ENCODE measurements around the gene GRHPR. TPM values are rescaled to one million over a fixed set of nuclear protein-coding genes. Genes with fewer than 3 reads are reported as not detected.

GRHPR gene
- total and polyA plus RNA-seq, 10 of the 15 experiments (the other 5 are each of a cell fraction or from before 2014, with no cell fraction given) = 52.4 to 194 (median 126) TPM

- POLR2A ChIA-PET = no interaction called here
- H4K20me1 ChIP-seq (ENCODE audit: control insufficient read depth, insufficient read depth) = 0 out of 2 replicates have a peak, but pooled peaks cover 4% of the 10 kb centered on the region
- CTCF ChIA-PET = interaction anchor here (2.6 kb wide), 2 partner anchors 11 to 14 kb away, joined by 13 to 17 read pairs; no protein-coding TSS in a partner anchor
- peak overlapping the region; percentile 7 for H3K4me2 ChIP-seq (ENCODE audit: control insufficient read depth, insufficient read depth)
- in situ Hi-C loops (cut with MboI) (no loop called here), intact Hi-C loops (cut with micrococcal nuclease; ENCODE audit: unreplicated experiment) (no loop called here)
- H3K4me3 ChIP-seq = no peak overlapping the region; the same call in 1 of the 2 replicates
- H3K36me3 ChIP-seq (ENCODE audit: control insufficient read depth in 2 of 2, insufficient read depth in 2 of 2, low read length in 1 of 2) = peaks cover 23 to 27% of the 10 kb centered on the region in 2 experiments; a peak in 3 of 4 replicates
- H3K27me3 ChIP-seq (replicated peaks in 1 of 2; ENCODE audit: control insufficient read depth in 2 of 2, insufficient read depth in 2 of 2, low read length in 1 of 2) = no peaks in the 10 kb centered on the region
- no TSS peak for BruUV-seq (replicated peaks)
- H3K9ac ChIP-seq (ENCODE audit: control insufficient read depth, insufficient read depth, low read length) = no peak overlapping the region
- no peak overlapping the region for H2AFZ ChIP-seq (ENCODE audit: control insufficient read depth, low read depth, low read length)
- DNase-seq (ENCODE audit: low read depth, low spot score) = no peak
- WGBS (ENCODE audit: insufficient coverage, insufficient replicate concordance, low lambda C conversion rate, missing lambda C conversion rate) = 94% methylated on average over 11 of the region's 11 CpGs
- ATAC-seq = no peak
- peaks cover 17% of the 10 kb centered on the region for H3K4me1 ChIP-seq (ENCODE audit: control insufficient read depth, insufficient read depth, low read length)
- no peak overlapping the region for H3K27ac ChIP-seq (ENCODE audit: control insufficient read depth, insufficient read depth)
- no peak for FAIRE-seq
- peaks cover 37% of the 10 kb centered on the region for H3K79me2 ChIP-seq (ENCODE audit: control insufficient read depth, insufficient read depth, low read length)
- no peaks in the 10 kb centered on the region for H3K9me3 ChIP-seq (replicated peaks; ENCODE audit: control insufficient read depth, insufficient read depth, low read length)
- RAD21 ChIA-PET (ENCODE audit: unreplicated experiment) = no interaction called here
- SMC1A ChIA-PET (ENCODE audit: uncharacterized antibody, unreplicated experiment) = interaction anchor here (0.9 to 1.4 kb wide), 2 partner anchors 11 to 61 kb away, joined by 3 to 4 read pairs; no protein-coding TSS in a partner anchor
- TF ChIP-seq FOXK2 (IDR thresholded peaks at IDR 0.05) = no peak
- TF ChIP-seq BRCA1 (IDR thresholded peaks at IDR 0.05; ENCODE audit: low read depth, low read length) = no peak
- no peak for TF ChIP-seq USF2 (IDR thresholded peaks at IDR 0.05; ENCODE audit: borderline replicate concordance, low read depth, low read length)
- no peak for TF ChIP-seq SIX5 (IDR thresholded peaks at IDR 0.05; ENCODE audit: low read depth, low read length, severe bottlenecking)
- no peak for TF ChIP-seq NRF1 (conservative IDR thresholded peaks at IDR 0.05; ENCODE audit: low read depth, low read length)
- no peak for TF ChIP-seq PRDM15 (CRISPR knock-in tag; IDR thresholded peaks at IDR 0.05)
- no peak for TF ChIP-seq RAD21 (IDR thresholded peaks at IDR 0.05; ENCODE audit: insufficient read depth, low read depth, low read length)
- TF ChIP-seq MLLT1 (IDR thresholded peaks at IDR 0.05) = no peak
- TF ChIP-seq IRF5 (IDR thresholded peaks at IDR 0.05; ENCODE audit: borderline replicate concordance) = no peak
- TF ChIP-seq ZNF592 (IDR thresholded peaks at IDR 0.05) = no peak
- TF ChIP-seq EED (IDR thresholded peaks at IDR 0.05; ENCODE audit: low read depth) = no peak
- TF ChIP-seq MXI1 (IDR thresholded peaks at IDR 0.05; ENCODE audit: low read depth, low read length) = no peak
These were observed 2.8 kb downstream of the GRHPR start for GRCh38 chr9:37425298-37425752.

Measured in GM12878 (cell line).